ENCODE results near the gene TRERF1. TPM values are rescaled to one million over a fixed set of nuclear protein-coding genes. Genes with fewer than 3 reads are reported as not detected.

The TRERF1 gene
- total RNA-seq, 1 donor = 9.8 TPM

Other genes with a start within 250 kb of the TRERF1 start
- 26.8 TPM for gene MRPS10, start 234.1 kb downstream of the TRERF1 start, total RNA-seq
- 25.2 TPM for gene UBR2, start 112.1 kb upstream of the TRERF1 start, total RNA-seq

All from mononuclear cell (primary cell).